DND-41 (cell line): ENCODE data around the gene TSPAN9.

Experiments
- ATAC-seq: fragments of 200-7000 bp; cut with Tn5 transposase; 3 replicates; pipeline ENCODE4 v1.9.1; 2021; ENCODE audit warnings: low read depth; ENCODE audit not compliant: insufficient read depth
- DNase-seq: peaks from one replicate; pipeline ENCODE4 v3.0.0-alpha.2; 2020
- H2AFZ ChIP-seq: 2 replicates; pipeline ENCODE4 v1.6.0; 2012; ENCODE audit warnings: low read depth, low read length
- H3K27ac ChIP-seq: 2 replicates; pipeline ENCODE4 v1.5.1; 2012; ENCODE audit warnings: low read length, inconsistent platforms
- H3K27me3 ChIP-seq: fragments of 200-600 bp; sonication (generic); 2 replicates; pipeline ENCODE4 v1.6.0; 2012; ENCODE audit warnings: low read length, mild to moderate bottlenecking, inconsistent platforms; ENCODE audit not compliant: insufficient read depth, poor library complexity
- H3K36me3 ChIP-seq: 2 replicates; pipeline ENCODE4 v1.5.1; 2012; ENCODE audit warnings: low read length, inconsistent platforms; ENCODE audit not compliant: insufficient read depth
- H3K4me1 ChIP-seq: 2 replicates; pipeline ENCODE4 v1.5.1; 2012; ENCODE audit warnings: mild to moderate bottlenecking, low read length; ENCODE audit not compliant: insufficient read depth
- H3K4me2 ChIP-seq: 2 replicates; pipeline ENCODE4 v1.6.0; 2012; ENCODE audit warnings: mild to moderate bottlenecking, moderate library complexity, low read length, inconsistent platforms; ENCODE audit not compliant: insufficient read depth
- H3K4me3 ChIP-seq, 2 experiments: fragments of 200-600 bp in 1 of 2; shearing (Covaris generic) in 1 of 2; 2 replicates each; pipeline ENCODE4 v1.5.1; 2012 to 2016; ENCODE audit warnings: inconsistent platforms in 2 of 2, low read length in 2 of 2, mild to moderate bottlenecking in 2 of 2, low read depth in 1 of 2, moderate library complexity in 1 of 2
- H3K79me2 ChIP-seq: 2 replicates; pipeline ENCODE4 v1.6.0; 2012; ENCODE audit warnings: low read length, inconsistent platforms; ENCODE audit not compliant: insufficient read depth
- H3K9ac ChIP-seq: 2 replicates; pipeline ENCODE4 v1.6.0; 2012; ENCODE audit warnings: low read depth, mild to moderate bottlenecking, inconsistent platforms, low read length, moderate library complexity
- H3K9me3 ChIP-seq: 2 replicates; pipeline ENCODE4 v1.5.1; 2012; ENCODE audit warnings: low read length, moderate library complexity, mild to moderate bottlenecking, inconsistent platforms; ENCODE audit not compliant: insufficient read depth, severe bottlenecking
- H4K20me1 ChIP-seq: 2 replicates; pipeline ENCODE4 v1.6.0; 2012; ENCODE audit warnings: low read length; ENCODE audit not compliant: insufficient read depth
- CTCF ChIP-seq: IDR thresholded peaks from 2 replicates; pipeline ENCODE4 v1.5.1; 2012; ENCODE audit warnings: borderline replicate concordance, low read length, moderate library complexity, mild to moderate bottlenecking; ENCODE audit not compliant: poor library complexity, severe bottlenecking; ENCODE audit errors: extremely low read depth
- EZH2 ChIP-seq: IDR thresholded peaks from 3 replicates; pipeline ENCODE4 v1.6.1; 2012; ENCODE audit warnings: borderline replicate concordance, low read depth, mild to moderate bottlenecking, moderate library complexity, low read length, inconsistent platforms; ENCODE audit not compliant: severe bottlenecking

Gene TSPAN9

GRCh38 chr12:3236345-3237187 is 159.4 kb downstream of the TSPAN9 start:
- H3K4me3 ChIP-seq, result no peak overlapping the region
- H2AFZ ChIP-seq, result no peak overlapping the region
- H4K20me1 ChIP-seq, result peaks cover 8% of the 10 kb centered on the region; the same call in 1 of the 2 replicates
- peaks cover 31% of the 10 kb centered on the region for H3K27me3 ChIP-seq
- no peaks in the 10 kb centered on the region for H3K4me1 ChIP-seq
- H3K36me3 ChIP-seq, result no peaks in the 10 kb centered on the region
- TF ChIP-seq CTCF, result no peak
- no peak overlapping the region for H3K27ac ChIP-seq
- H3K4me2 ChIP-seq, result no peak overlapping the region
- peak; percentile 75 for ATAC-seq
- no peaks in the 10 kb centered on the region for H3K9me3 ChIP-seq
- peak; percentile 39 for DNase-seq
- H3K79me2 ChIP-seq, result no peaks in the 10 kb centered on the region
- H3K9ac ChIP-seq, result no peak overlapping the region

GRCh38 chr12:3238196-3238595 is 161.0 kb downstream of the TSPAN9 start:
- Histone ChIP-seq H3K4me3 (no peak overlapping the region), H3K27me3 (peaks cover 23% of the 10 kb centered on the region), H4K20me1 (peaks cover 8% of the 10 kb centered on the region; the same call in 1 of the 2 replicates), H3K27ac (no peak overlapping the region), H3K9me3 (no peaks in the 10 kb centered on the region), H2AFZ (no peak overlapping the region), H3K79me2 (no peaks in the 10 kb centered on the region), H3K9ac (no peak overlapping the region), H3K4me2 (no peak overlapping the region), H3K4me1 (no peaks in the 10 kb centered on the region), H3K36me3 (no peaks in the 10 kb centered on the region)
- ATAC-seq (no peak), DNase-seq (no peak)
- no peak for TF ChIP-seq CTCF
- TF ChIP-seq EZH2, result no peak

- Histone ChIP-seq H3K27ac (no peak overlapping the region), H3K36me3 (no peaks in the 10 kb centered on the region), H4K20me1 (peaks cover 8% of the 10 kb centered on the region; the same call in 1 of the 2 replicates), H2AFZ (no peak overlapping the region), H3K4me1 (no peaks in the 10 kb centered on the region), H3K27me3 (peaks cover 9% of the 10 kb centered on the region), H3K4me3 (no peak overlapping the region), H3K9ac (no peak overlapping the region), H3K9me3 (no peaks in the 10 kb centered on the region), H3K79me2 (no peaks in the 10 kb centered on the region), H3K4me2 (no peak overlapping the region)
- DNase-seq (no peak), ATAC-seq (no peak)
- TF ChIP-seq EZH2, result no peak
- no peak for TF ChIP-seq CTCF
These were observed 164.4 kb downstream of the TSPAN9 start for GRCh38 chr12:3241621-3242020.
